ENCODE measurements around the gene ATP5MC3. TPM values are rescaled to one million over a fixed set of nuclear protein-coding genes. Genes with fewer than 3 reads are reported as not detected.

Gene ATP5MC3
- total RNA-seq, 1 experiment from 2014 or later = 254 TPM

GRCh38 chr2:175227393-175227792 lies 45.9 kb upstream of the ATP5MC3 start:
- H3K4me1 ChIP-seq (ENCODE audit: insufficient read depth, low read length) = peaks cover 11% of the 10 kb centered on the region; the same call in 1 of the 2 replicates
- no peak overlapping the region for H3K4me2 ChIP-seq (ENCODE audit: low read length)
- no peaks in the 10 kb centered on the region for H3K36me3 ChIP-seq (ENCODE audit: low read depth, low read length)
- H2AFZ ChIP-seq (ENCODE audit: low read length) = no peak overlapping the region
- no peak for ATAC-seq
- H3K79me2 ChIP-seq (ENCODE audit: low read length) = no peaks in the 10 kb centered on the region
- TF ChIP-seq EZH2phosphoT487 (IDR thresholded peaks at IDR 0.05; ENCODE audit: borderline replicate concordance, low read length) (no peak), EZH2 (IDR thresholded peaks at IDR 0.05; ENCODE audit: low read length, unreplicated experiment) (no peak), CTCF (conservative IDR thresholded peaks at IDR 0.05; ENCODE audit: low read depth, low read length) (no peak)
- no TSS peak for BruUV-seq (replicated peaks)
- DNase-seq = no peak
- POLR2A ChIA-PET (ENCODE audit: unreplicated experiment) = no interaction called here
- no peaks in the 10 kb centered on the region for H3K9me2 ChIP-seq (replicated peaks; ENCODE audit: low read length)
- peaks cover 37% of the 10 kb centered on the region for H3K27me3 ChIP-seq (ENCODE audit: low read length)
- no peaks in the 10 kb centered on the region for H3K9me3 ChIP-seq (ENCODE audit: low read length)
- H4K20me1 ChIP-seq (ENCODE audit: low read length) = no peaks in the 10 kb centered on the region
- no peak overlapping the region for H3K27ac ChIP-seq (ENCODE audit: low read length)
- intact Hi-C loops (cut with micrococcal nuclease) = no loop called here
- H3K4me3 ChIP-seq (ENCODE audit: low read length) = no peak overlapping the region
- CTCF ChIA-PET = no interaction called here
- H3K9ac ChIP-seq (ENCODE audit: low read length) = no peak overlapping the region
- H3F3A ChIP-seq (ENCODE audit: low read length, unreplicated experiment) = no peaks in the 10 kb centered on the region

- no TSS peak for BruUV-seq (replicated peaks)
- H3K27me3 ChIP-seq (ENCODE audit: low read length) = peaks cover 77% of the 10 kb centered on the region
- DNase-seq = no peak
- H3K79me2 ChIP-seq (ENCODE audit: low read length) = no peaks in the 10 kb centered on the region
- intact Hi-C loops (cut with micrococcal nuclease) = no loop called here
- TF ChIP-seq EZH2phosphoT487 (IDR thresholded peaks at IDR 0.05; ENCODE audit: borderline replicate concordance, low read length) (no peak), CTCF (conservative IDR thresholded peaks at IDR 0.05; ENCODE audit: low read depth, low read length) (no peak), EZH2 (IDR thresholded peaks at IDR 0.05; ENCODE audit: low read length, unreplicated experiment) (no peak)
- ChIA-PET CTCF (no interaction called here), POLR2A (ENCODE audit: unreplicated experiment) (no interaction called here)
- ATAC-seq = no peak
- H3K4me3 ChIP-seq (ENCODE audit: low read length) = no peak overlapping the region
- no peak overlapping the region for H3K27ac ChIP-seq (ENCODE audit: low read length)
- no peaks in the 10 kb centered on the region for H3F3A ChIP-seq (ENCODE audit: low read length, unreplicated experiment)
- H3K4me2 ChIP-seq (ENCODE audit: low read length) = no peak overlapping the region
- H4K20me1 ChIP-seq (ENCODE audit: low read length) = no peaks in the 10 kb centered on the region
- H3K36me3 ChIP-seq (ENCODE audit: low read depth, low read length) = no peaks in the 10 kb centered on the region
- H3K4me1 ChIP-seq (ENCODE audit: insufficient read depth, low read length) = no peaks in the 10 kb centered on the region
- H3K9me3 ChIP-seq (ENCODE audit: low read length) = no peaks in the 10 kb centered on the region
- no peaks in the 10 kb centered on the region for H3K9me2 ChIP-seq (replicated peaks; ENCODE audit: low read length)
- H3K9ac ChIP-seq (ENCODE audit: low read length) = no peak overlapping the region
- no peak overlapping the region for H2AFZ ChIP-seq (ENCODE audit: low read length)
Measured at GRCh38 chr2:175220075-175220474, 38.6 kb upstream of the ATP5MC3 start.

- TF ChIP-seq EZH2phosphoT487 (IDR thresholded peaks at IDR 0.05; ENCODE audit: borderline replicate concordance, low read length) (no peak), CTCF (conservative IDR thresholded peaks at IDR 0.05; ENCODE audit: low read depth, low read length) (no peak), EZH2 (IDR thresholded peaks at IDR 0.05; ENCODE audit: low read length, unreplicated experiment) (no peak)
- no peaks in the 10 kb centered on the region for H3K79me2 ChIP-seq (ENCODE audit: low read length)
- no peaks in the 10 kb centered on the region for H3F3A ChIP-seq (ENCODE audit: low read length, unreplicated experiment)
- no peak overlapping the region for H3K27ac ChIP-seq (ENCODE audit: low read length)
- no peak overlapping the region for H3K4me3 ChIP-seq (ENCODE audit: low read length)
- H3K9ac ChIP-seq (ENCODE audit: low read length) = no peak overlapping the region
- no peaks in the 10 kb centered on the region for H3K36me3 ChIP-seq (ENCODE audit: low read depth, low read length)
- DNase-seq (no peak), ATAC-seq (no peak)
- CTCF ChIA-PET = no interaction called here
- no peaks in the 10 kb centered on the region for H3K9me2 ChIP-seq (replicated peaks; ENCODE audit: low read length)
- POLR2A ChIA-PET (ENCODE audit: unreplicated experiment) = no interaction called here
- peaks cover 74% of the 10 kb centered on the region for H3K27me3 ChIP-seq (ENCODE audit: low read length)
- BruUV-seq (replicated peaks) = no TSS peak
- no peak overlapping the region for H3K4me2 ChIP-seq (ENCODE audit: low read length)
- H2AFZ ChIP-seq (ENCODE audit: low read length) = no peak overlapping the region
- H3K4me1 ChIP-seq (ENCODE audit: insufficient read depth, low read length) = no peaks in the 10 kb centered on the region
- H4K20me1 ChIP-seq (ENCODE audit: low read length) = no peaks in the 10 kb centered on the region
- no peaks in the 10 kb centered on the region for H3K9me3 ChIP-seq (ENCODE audit: low read length)
- intact Hi-C loops (cut with micrococcal nuclease) = no loop called here
Measured at GRCh38 chr2:175218551-175218950, 37.0 kb upstream of the ATP5MC3 start.

Measured in PC-3 (cell line).